AG04450 (cell line): ENCODE measurements around the gene IRF1. TPM values are rescaled to one million over a fixed set of nuclear protein-coding genes. Genes with fewer than 3 reads are reported as not detected.
"Not testable (repeated sequence)": the region's sequence is repeated elsewhere in the genome, so short reads cannot be mapped to it uniquely, and the experiment has no call there.

Source experiments
- CTCF ChIA-PET: fragments of 300-600, 350-600 bp; formaldehyde crosslinking; extraction: SDS; loops from one replicate; lab custom pipeline; 2022; ENCODE audit warnings: antibody characterized with exemption, inconsistent platforms; lab: Charles Lee
- POLR2A ChIA-PET: fragments of 350-600 bp; formaldehyde crosslinking; extraction: SDS; loops from one replicate; lab custom pipeline; 2021; ENCODE audit warnings: antibody characterized with exemption, inconsistent platforms; lab: Yijun Ruan, JAX
- DNase-seq: peaks from one replicate; pipeline ENCODE4 v3.0.0-alpha.2; 2011; ENCODE audit warnings: low read depth, low spot score
- H3K27ac ChIP-seq: one replicate; pipeline ENCODE4 v1.5.1; 2012; ENCODE audit warnings: low read depth, low read length, control low read depth
- H3K27me3 ChIP-seq: one replicate; pipeline ENCODE4 v1.6.0; 2012; ENCODE audit warnings: low read length; ENCODE audit not compliant: control insufficient read depth, insufficient read depth
- H3K4me3 ChIP-seq: 2 replicates; pipeline ENCODE4 v1.5.1; 2011; ENCODE audit warnings: mild to moderate bottlenecking, low read depth, low read length, control low read depth
- H3K9me3 ChIP-seq: 2 replicates; pipeline ENCODE4 v1.5.1; 2012; ENCODE audit warnings: low read length; ENCODE audit not compliant: control insufficient read depth, insufficient read depth
- CTCF ChIP-seq: IDR thresholded peaks from 2 replicates; pipeline ENCODE4 v1.5.1; 2011; ENCODE audit warnings: low read depth, low read length, control low read depth, inconsistent platforms
- polyA plus RNA-seq: library from polyadenylated mRNA; depleted of rRNA; stranded (reverse); fragments of >200 nt; gene quantifications from 2 replicates; pipeline ENCODE4 v1.2.3, GENCODE V29; 2011

IRF1 gene
- polyA plus RNA-seq, 1 experiment: 22.6 TPM

- Histone ChIP-seq H3K27me3 (no peaks in the 10 kb centered on the region), H3K4me3 (no peak overlapping the region), H3K27ac (no peak overlapping the region), H3K9me3 (peaks cover 4% of the 10 kb centered on the region)
- DNase-seq: no peak
- POLR2A ChIA-PET: no interaction called here
- CTCF ChIA-PET: no interaction called here
- no peak for TF ChIP-seq CTCF
Observed at GRCh38 chr5:132444061-132444460, 46.5 kb downstream of the IRF1 start.

GRCh38 chr5:132439521-132440089, 51.0 kb downstream of the IRF1 start:
- Histone ChIP-seq H3K27ac (peak overlapping the region; percentile 94), H3K27me3 (no peaks in the 10 kb centered on the region), H3K9me3 (no peaks in the 10 kb centered on the region), H3K4me3 (no peak overlapping the region)
- ChIA-PET CTCF (interaction anchor here (0.6 to 2.6 kb wide), 12 partner anchors 12 to 464 kb away, joined by 3 to 9 read pairs (median 4); partner anchors contain the start of gene IRF1), POLR2A (interaction anchor here (0.7 to 1.4 kb wide), 11 partner anchors 7 to 59 kb away, joined by 3 to 16 read pairs (median 5); partner anchors contain the start of gene IRF1)
- no peak for TF ChIP-seq CTCF
- peak; percentile 83 for DNase-seq

- CTCF ChIA-PET: interaction anchor here (0.6 to 2.6 kb wide), 10 partner anchors 12 to 465 kb away, joined by 3 to 9 read pairs (median 4); partner anchors contain the start of gene IRF1
- POLR2A ChIA-PET: interaction anchor here (0.9 to 1.5 kb wide), 8 partner anchors 10 to 52 kb away, joined by 3 to 16 read pairs (median 6); partner anchors contain the start of gene IRF1
- no peaks in the 10 kb centered on the region for H3K27me3 ChIP-seq
- no peaks in the 10 kb centered on the region for H3K9me3 ChIP-seq
- no peak overlapping the region for H3K4me3 ChIP-seq
- TF ChIP-seq CTCF: no peak
- DNase-seq: no peak
- H3K27ac ChIP-seq: peak overlapping the region; percentile 94
Observed at GRCh38 chr5:132438917-132439316, 51.7 kb downstream of the IRF1 start.

- CTCF ChIA-PET: interaction anchor here (0.6 to 2.6 kb wide), 6 partner anchors 9 to 382 kb away, joined by 3 to 9 read pairs (median 4); no protein-coding TSS in a partner anchor
- not testable (repeated sequence) for DNase-seq, H3K27me3 ChIP-seq, H3K9me3 ChIP-seq, H3K4me3 ChIP-seq
- POLR2A ChIA-PET: interaction anchor here (1.0 to 1.5 kb wide), 5 partner anchors 9 to 59 kb away, joined by 3 to 10 read pairs (median 5); partner anchors contain the start of gene IRF1
- peak overlapping the region; percentile 94 for H3K27ac ChIP-seq
Observed at GRCh38 chr5:132438267-132438645, 52.3 kb downstream of the IRF1 start.

GRCh38 chr5:132437604-132438266, 52.8 kb downstream of the IRF1 start:
- H3K9me3 ChIP-seq: no peaks in the 10 kb centered on the region
- ChIA-PET CTCF (interaction anchor here (0.6 to 2.4 kb wide), 6 partner anchors 10 to 383 kb away, joined by 3 to 6 read pairs (median 4); no protein-coding TSS in a partner anchor), POLR2A (interaction anchor here (1.0 to 1.5 kb wide), 5 partner anchors 9 to 59 kb away, joined by 3 to 10 read pairs (median 5); partner anchors contain the start of gene IRF1)
- no peak overlapping the region for H3K4me3 ChIP-seq
- no peak for TF ChIP-seq CTCF
- no peaks in the 10 kb centered on the region for H3K27me3 ChIP-seq
- H3K27ac ChIP-seq: peak overlapping the region; percentile 88
- peak; percentile 89 for DNase-seq
